Coronary artery (tissue), 2 donors: ENCODE measurements around the gene IFNW1.
"Not testable (repeated sequence)": the region's sequence is repeated elsewhere in the genome, so short reads cannot be mapped to it uniquely, and the experiment has no call there.

Experiments
- DNase-seq: peaks from one replicate; pipeline ENCODE4 v3.0.0-alpha.2; 2017; ENCODE audit warnings: low spot score
- H3K27ac ChIP-seq, 2 donors: fragments of 200-600 bp; sonication (generic); one replicate each; pipeline ENCODE4 v1.5.1; 2016 to 2019
- H3K4me3 ChIP-seq: fragments of 200-600 bp; sonication (generic); 2 replicates; pipeline ENCODE4 v1.5.1; 2016; ENCODE audit warnings: mild to moderate bottlenecking, moderate library complexity
- CTCF ChIP-seq: fragments of 200-600 bp; sonication (generic); IDR thresholded peaks from one replicate; pipeline ENCODE4 v1.5.1; 2019; ENCODE audit warnings: antibody characterized with exemption

The IFNW1 gene

GRCh38 chr9:21160178-21160577 is 18.5 kb upstream of the IFNW1 start:
- DNase-seq: no peak
- TF ChIP-seq CTCF: no peak
- Histone ChIP-seq H3K4me3 (no peak overlapping the region), H3K27ac (no peak overlapping the region)

GRCh38 chr9:21155501-21155900 is 13.9 kb upstream of the IFNW1 start:
- no peak for DNase-seq
- no peak for TF ChIP-seq CTCF
- Histone ChIP-seq H3K27ac (no peak overlapping the region), H3K4me3 (no peak overlapping the region)

DNA sequence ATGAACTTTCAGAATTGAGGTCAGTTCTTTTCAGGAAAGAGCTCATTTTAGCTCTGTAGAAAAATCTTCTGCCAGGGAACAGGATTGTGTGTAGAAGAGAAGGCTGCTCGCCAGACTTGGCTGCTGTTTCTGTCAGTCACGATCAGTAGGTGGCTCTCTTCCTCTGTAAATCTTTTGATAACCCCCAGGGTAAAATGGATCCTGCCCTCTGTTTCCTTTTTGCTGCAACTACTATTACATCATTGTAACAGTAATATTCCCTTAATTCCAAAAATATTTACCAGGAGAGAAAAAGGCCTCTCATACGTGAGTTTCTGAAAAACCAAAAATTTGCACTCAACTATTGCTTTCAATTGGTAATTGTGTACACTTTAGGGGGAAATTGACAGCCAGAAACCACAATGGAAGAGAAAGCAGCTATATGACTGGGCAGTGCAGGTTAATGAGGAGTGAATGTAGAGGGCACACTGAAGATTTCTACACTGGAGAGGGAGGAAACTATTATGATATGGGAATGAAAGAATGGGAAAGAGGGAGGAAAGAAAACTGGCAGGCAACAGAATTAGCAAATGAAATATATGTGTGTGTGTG is 12.5 kb upstream of the IFNW1 start:
- no peak for DNase-seq
- no peak overlapping the region for H3K27ac ChIP-seq

GRCh38 chr9:21153336-21154017 is 11.8 kb upstream of the IFNW1 start:
- no peak for TF ChIP-seq CTCF
- no peak overlapping the region for H3K4me3 ChIP-seq
- DNase-seq: no peak
- no peak overlapping the region for H3K27ac ChIP-seq

More for the DNA sequence above, 12.5 kb upstream of the IFNW1 start:
- no peak for TF ChIP-seq CTCF
- no peak overlapping the region for H3K4me3 ChIP-seq

DNA sequence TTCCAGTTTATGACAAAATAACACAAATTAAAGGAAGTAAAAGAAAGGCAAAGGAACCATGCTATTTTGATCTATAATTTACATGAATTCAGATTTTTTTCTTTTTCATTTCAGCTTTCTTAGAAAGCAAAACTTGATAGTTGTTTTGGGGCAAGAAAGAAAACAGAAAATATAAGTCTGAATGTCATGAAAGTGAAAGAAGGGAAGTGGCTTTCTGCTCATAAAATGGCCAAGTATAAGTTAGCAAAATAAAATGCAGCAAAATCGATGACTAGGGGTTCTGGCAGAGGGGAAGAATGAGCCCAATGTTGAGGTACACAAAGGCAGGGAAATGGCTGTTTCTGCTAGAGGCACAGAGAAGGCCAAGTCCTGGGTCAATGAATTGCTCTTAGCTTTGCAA is 3.0 kb upstream of the IFNW1 start:
- TF ChIP-seq CTCF: no peak
- Histone ChIP-seq H3K27ac (no peak overlapping the region), H3K4me3 (no peak overlapping the region)
- DNase-seq: no peak

- H3K4me3 ChIP-seq: no peak overlapping the region
- no peak overlapping the region for H3K27ac ChIP-seq
- no peak for DNase-seq
- no peak for TF ChIP-seq CTCF
These were observed 4.6 kb downstream of the IFNW1 start for GRCh38 chr9:21137020-21137419.

DNA sequence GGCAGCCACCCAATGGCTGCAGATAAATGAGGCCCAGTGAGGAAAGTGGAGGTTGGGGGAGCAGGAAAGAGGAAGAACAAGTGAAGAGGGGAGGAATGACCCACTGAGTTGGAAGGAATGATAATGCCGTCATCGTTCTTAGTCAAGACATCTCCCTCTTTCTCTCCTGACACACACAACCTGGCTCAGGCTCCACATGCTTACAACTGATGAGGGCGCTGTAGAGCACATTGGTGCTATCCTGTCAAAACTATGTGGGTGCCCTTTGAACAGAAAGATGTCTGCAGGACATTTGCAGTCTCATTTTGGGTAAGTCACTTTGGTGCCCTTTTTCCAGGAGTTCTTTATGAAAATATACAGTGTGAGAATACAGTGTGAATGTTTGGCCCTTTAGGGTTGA is 5.9 kb downstream of the IFNW1 start:
- H3K4me3 ChIP-seq: no peak overlapping the region
- no peak for DNase-seq
- no peak overlapping the region for H3K27ac ChIP-seq
- no peak for TF ChIP-seq CTCF

DNA sequence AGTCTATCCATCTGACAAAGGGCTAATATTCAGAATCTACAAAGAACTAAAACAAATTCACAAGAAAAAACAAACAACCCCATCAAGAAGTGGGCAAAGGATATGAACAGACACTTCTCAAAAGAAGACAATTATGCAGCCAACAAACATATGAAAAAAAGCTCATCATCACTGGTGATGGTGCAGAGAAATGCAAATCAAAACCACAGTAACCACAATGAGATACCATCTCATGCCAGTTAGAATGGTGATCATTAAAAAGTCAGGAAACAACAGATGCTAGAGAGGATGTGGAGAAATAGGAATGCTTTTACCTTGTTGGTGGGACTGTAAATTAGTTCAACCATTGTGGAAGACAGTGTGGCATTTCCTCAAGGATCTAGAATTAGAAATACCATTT is 13.4 kb downstream of the IFNW1 start:
- not testable (repeated sequence) for H3K27ac ChIP-seq, DNase-seq, H3K4me3 ChIP-seq
